Pons (tissue), 1 donor: ENCODE results near the gene PSMA8.
"Not testable (repeated sequence)": the region's sequence is repeated elsewhere in the genome, so short reads cannot be mapped to it uniquely, and the experiment has no call there.

Experiments
- DNase-seq: peaks from one replicate; pipeline ENCODE4 v3.0.0-alpha.2; 2016; ENCODE audit warnings: low spot score

The PSMA8 gene

DNA sequence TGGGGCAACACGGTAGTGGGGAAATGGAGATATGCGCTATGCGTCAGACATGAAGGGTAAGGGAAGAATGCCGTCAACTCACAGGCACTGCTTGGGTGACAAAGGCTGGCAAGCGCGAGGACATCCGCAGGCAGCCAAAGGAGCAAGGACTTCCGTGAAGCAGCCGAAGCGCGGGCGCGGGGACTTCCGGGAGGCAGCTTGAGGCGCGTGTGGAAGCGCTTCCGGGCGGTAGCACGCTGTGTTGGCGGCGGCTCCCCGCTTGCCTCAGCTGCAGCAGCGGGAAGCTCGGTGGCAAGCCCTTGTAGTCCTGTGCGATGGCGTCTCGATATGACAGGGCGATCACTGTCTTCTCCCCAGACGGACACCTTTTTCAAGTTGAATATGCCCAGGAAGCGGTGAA is at the start of gene PSMA8:
TSS of gene PSMA8 (plus strand) at position 218 of the 400 bp plus-strand sequence. CDS start at position 315, 97 bp downstream.
- no peak for DNase-seq

DNA sequence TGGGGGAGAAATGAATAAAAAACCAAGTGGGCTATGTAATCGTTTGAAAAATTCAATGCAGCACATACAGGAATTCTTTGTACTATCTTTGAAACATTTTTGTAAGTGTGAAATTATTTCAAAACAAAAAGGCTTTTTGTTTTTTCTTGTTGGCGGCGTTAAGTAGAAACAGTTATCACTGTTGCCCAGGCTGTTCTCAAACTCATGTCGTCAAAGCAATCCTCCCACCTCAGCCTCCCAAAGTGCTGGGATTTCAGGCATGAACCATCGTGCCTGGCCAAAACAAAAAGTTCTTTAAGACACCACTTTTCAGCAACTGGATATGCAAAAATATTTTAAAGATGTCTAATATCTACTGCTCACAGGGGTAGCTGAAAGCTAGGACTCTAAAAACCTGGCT is 48.6 kb upstream of the PSMA8 start:
- no peak for DNase-seq

- no peak for DNase-seq
Observed at GRCh38 chr18:26086959-26087358, 46.7 kb upstream of the PSMA8 start.

DNA sequence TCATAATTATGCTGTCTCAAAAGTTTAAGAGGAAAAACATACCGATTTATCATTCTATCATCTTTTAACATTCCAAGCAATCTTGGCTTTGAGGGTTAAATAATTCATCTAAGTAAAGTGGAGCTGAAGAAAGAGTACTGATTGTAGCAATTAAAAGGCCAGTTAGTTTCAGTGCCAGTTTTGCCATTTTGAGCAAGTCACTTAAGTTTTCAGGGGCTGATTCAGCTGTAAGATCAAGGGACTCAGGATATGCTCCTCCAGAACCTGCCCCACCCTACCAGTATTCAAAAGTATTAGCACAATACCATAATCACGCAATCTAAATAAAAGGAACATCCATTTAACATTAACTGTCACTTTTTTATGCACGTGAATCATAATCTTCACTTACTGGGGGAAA is 45.2 kb upstream of the PSMA8 start:
- peak; percentile 39 for DNase-seq

DNA sequence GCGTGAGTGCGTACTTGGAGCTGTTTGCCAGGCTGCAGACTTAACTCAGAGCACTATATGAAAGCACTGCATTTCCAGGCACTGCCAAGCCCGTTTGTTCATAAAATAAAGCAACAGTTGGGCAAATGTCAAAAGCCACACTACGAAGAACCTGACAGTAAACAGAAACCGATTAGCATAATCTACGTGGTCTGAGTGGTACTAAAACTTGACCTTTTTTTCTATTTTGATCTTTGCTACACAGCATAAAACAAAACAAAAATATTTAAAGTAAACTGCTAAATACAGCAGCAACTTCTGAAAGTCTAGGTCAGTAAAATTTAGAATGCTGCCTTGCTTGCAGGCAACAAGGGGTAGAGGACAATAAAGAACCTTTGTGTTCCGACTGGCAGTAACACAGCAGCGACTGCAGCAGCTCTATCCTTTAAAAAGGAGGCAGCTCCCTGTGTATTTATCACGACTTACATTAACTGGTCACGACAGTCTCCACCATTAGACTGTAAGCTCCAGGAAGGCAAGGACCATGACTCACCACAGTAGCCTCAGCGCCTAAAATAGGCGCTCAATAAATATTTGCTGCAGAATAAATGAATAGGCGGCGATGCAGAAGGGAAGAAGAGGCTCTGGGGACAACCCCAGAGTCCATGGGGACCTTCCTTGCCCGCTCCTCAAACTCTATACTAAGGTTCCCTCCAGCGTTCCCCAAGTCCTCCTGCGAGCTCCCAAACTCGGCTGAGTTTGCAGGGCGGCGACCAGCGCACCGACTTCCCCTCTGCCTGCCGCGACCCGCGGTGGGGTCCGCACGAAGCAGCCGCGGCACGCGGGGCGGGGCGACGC is 44.2 kb upstream of the PSMA8 start:
- peak; percentile 80 for DNase-seq

DNA sequence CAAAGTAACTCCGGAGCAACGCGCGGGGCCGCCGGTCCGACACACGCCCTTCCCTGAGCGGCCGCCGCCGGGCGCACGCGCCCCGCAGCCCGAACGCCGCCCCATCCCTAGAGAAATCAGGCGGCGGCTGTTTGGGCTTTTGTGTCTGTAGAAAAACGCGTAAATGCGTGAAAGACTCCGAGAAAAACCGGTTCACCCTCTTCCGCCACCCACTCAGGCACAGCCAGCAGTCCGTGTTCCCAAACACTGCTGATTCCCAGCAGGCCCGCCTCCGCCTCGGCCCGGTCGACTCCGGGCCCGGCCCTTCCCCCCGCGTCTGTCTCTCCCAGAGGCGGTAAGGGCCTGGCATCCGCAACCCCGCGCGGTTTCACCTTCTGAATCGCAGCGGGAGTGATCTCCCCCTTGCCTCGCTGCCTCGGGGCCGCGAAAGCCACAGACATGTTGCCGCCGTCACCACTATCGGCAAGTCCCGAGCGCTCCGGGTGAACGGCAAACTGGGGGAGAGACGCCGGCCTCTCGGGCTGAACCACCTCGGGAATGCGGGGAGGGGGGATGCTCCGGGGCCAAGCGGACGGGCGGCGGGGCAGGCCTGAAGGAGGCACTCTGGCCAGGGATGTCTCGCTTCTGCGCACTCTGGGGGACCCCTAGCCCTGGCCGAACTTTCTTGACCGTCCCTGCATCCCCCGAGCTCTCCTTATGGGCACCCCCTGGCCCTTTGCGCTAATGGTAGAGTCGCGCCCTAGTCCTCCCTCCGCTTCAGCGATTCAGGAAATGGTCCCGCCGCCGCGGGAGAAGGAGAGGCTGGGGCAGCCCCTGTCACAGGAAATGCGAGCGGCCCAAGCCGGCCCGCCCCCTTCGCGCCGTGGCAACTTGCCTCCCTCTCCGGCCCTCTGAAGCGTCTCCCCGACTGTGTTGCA is 43.3 kb upstream of the PSMA8 start, which contains the start of gene SS18:
TSS of gene SS18 (minus strand) at position 484 of the 917 bp plus-strand sequence. CDS start at position 440, 44 bp downstream.
- DNase-seq: peak; percentile 94

DNA sequence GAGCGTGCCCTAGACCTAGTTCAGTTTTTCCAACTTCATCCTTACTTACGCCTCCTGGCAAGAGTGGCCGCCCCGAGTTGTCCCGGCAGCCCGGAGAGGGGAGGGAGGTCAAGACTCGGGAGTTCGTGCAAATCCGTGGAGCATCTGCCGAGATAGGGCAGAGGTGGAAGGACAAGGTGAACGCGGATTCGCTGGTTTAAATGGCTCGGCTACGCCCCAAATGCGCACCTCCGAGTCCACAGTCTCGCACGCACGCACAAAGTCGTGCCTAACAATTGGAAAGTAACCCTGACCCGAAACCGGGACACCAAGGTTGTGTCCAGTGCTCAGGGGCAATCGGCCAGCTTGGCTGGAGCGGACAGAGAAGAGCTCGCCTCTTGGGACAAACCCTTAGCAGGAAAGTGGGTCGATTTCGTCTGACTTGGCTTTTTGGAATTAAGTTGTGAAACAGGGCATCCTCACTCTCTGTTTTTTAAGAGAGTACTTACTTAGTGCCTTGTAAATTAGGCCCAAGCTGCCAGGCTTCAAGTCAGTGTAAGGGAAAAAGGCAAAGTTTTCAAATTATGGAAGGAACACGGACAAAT is 42.5 kb upstream of the PSMA8 start:
- DNase-seq: no peak

GRCh38 chr18:26096852-26097251 is 36.8 kb upstream of the PSMA8 start:
- no peak for DNase-seq

- no peak for DNase-seq
Observed at GRCh38 chr18:26097563-26097962, 36.1 kb upstream of the PSMA8 start.

- DNase-seq: no peak
Observed at GRCh38 chr18:26103579-26103978, 30.1 kb upstream of the PSMA8 start.

- no peak for DNase-seq
Observed at GRCh38 chr18:26104035-26104434, 29.6 kb upstream of the PSMA8 start.

DNA sequence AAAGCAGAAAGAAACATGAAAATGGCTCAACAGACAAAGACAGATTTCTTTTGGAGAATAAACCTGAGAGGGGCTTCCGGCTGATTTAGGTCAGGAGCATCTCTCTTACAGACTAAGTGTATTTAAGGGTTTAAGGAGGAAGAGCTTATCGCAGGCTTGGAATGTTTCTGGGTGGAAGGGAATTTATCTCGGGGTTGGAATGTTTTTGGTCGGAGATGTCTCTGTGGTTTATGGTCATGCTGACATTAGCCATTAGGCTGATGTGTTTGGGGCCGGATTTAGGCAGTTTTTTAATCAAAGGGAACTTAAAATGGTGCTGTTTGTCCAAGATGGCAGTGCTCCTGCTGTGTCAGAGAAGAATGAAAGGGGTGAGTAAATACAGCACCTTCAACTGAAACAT is 14.4 kb upstream of the PSMA8 start:
- no peak for DNase-seq

GRCh38 chr18:26121476-26121875 is 12.2 kb upstream of the PSMA8 start:
- DNase-seq: no peak

DNA sequence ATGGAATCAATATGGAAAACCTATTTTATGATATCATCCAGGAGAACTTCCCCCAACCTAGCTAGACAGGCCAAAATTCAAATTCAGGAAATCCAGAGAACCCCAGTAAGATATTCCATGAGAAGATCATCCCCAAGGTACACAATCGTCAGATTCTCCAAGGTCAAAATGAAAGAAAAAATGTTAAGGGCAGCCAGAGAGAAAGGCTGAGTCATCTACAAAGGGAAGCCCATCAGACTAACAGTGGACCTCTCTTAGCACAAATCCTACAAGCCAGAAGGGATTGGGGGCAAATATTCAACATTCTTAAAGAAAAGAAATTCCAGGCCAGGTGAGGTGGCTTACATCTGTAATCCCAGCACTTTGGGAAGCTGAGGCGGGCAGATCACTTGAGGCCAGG is 11.7 kb upstream of the PSMA8 start:
- DNase-seq: not testable (repeated sequence)

GRCh38 chr18:26127786-26128185 is 5.9 kb upstream of the PSMA8 start:
- no peak for DNase-seq

- not testable (repeated sequence) for DNase-seq
Observed at GRCh38 chr18:26128192-26128591, 5.5 kb upstream of the PSMA8 start.

GRCh38 chr18:26134107-26134506 is 438 bp downstream of the PSMA8 start:
- no peak for DNase-seq

GRCh38 chr18:26135548-26135947 is 1.9 kb downstream of the PSMA8 start:
- DNase-seq: no peak

DNA sequence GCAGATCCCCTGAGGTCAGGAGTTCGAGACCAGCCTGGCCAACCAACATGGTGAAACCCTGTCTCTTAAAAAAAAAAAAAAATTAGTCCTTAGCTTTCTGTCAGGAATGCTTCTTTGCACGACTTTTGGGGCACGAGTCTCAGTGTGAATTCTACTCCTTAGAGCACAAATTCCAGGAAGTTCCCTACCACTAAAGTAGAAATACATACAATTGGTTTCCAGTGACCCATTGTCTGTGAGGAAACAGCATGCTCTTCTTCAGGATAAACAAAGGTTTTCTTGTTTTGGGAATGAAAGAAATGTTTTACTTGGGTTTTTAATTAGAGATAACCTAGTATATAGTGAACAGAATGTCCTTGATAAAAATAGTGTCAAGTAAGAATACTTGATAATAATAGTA is 23.7 kb downstream of the PSMA8 start:
- DNase-seq: no peak

GRCh38 chr18:26159353-26159752 is 25.7 kb downstream of the PSMA8 start:
- DNase-seq: peak; percentile 15

GRCh38 chr18:26164571-26164970 is 30.9 kb downstream of the PSMA8 start:
- no peak for DNase-seq

DNA sequence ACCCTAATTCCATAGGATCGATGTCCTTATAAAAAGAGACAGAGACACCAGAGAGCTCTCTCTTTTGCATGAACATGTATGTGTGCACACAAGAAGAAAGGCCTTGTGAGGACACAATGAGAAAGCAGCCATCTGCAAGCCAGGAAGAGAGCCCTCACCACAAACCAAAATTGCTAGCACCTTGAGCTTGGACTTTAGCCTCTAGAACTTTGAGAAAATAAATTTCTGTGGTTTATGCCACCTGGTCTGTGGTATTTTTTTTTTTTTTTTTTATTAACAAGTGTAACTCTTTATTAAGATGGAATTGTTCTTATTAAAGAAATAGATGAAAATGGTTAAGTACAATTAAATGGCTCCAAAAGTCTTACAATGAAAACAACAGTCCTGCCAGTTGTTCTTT is 33.9 kb downstream of the PSMA8 start:
- not testable (repeated sequence) for DNase-seq
